ENCODE results near the gene JAK2. TPM values are rescaled to one million over a fixed set of nuclear protein-coding genes. Genes with fewer than 3 reads are reported as not detected.

Gene JAK2
- total and polyA plus RNA-seq, 10 of the 15 experiments (the other 5 are each of a cell fraction or from before 2014, with no cell fraction given): 4.1 to 22.9 (median 13.7) TPM

DNA sequence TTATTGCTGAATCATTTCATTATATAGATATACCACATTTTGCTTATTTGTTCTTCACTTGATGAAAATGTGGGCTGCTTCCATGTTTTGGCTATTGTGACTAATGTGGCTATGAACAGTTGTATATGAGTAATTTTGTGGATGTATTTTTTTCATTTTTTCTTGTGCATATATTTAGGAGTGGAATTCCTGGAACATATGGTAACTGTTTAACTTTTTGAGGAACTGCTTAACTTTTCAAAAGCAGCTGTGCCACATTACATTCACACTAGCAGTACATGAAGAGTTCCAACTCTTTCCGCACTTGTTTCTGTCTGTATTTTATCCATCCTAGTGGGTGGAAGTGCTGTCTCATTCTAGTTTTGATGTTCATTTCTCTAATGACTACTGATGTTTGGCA, 67.8 kb downstream of the JAK2 start (continued):
- TF ChIP-seq, protein P1, sequence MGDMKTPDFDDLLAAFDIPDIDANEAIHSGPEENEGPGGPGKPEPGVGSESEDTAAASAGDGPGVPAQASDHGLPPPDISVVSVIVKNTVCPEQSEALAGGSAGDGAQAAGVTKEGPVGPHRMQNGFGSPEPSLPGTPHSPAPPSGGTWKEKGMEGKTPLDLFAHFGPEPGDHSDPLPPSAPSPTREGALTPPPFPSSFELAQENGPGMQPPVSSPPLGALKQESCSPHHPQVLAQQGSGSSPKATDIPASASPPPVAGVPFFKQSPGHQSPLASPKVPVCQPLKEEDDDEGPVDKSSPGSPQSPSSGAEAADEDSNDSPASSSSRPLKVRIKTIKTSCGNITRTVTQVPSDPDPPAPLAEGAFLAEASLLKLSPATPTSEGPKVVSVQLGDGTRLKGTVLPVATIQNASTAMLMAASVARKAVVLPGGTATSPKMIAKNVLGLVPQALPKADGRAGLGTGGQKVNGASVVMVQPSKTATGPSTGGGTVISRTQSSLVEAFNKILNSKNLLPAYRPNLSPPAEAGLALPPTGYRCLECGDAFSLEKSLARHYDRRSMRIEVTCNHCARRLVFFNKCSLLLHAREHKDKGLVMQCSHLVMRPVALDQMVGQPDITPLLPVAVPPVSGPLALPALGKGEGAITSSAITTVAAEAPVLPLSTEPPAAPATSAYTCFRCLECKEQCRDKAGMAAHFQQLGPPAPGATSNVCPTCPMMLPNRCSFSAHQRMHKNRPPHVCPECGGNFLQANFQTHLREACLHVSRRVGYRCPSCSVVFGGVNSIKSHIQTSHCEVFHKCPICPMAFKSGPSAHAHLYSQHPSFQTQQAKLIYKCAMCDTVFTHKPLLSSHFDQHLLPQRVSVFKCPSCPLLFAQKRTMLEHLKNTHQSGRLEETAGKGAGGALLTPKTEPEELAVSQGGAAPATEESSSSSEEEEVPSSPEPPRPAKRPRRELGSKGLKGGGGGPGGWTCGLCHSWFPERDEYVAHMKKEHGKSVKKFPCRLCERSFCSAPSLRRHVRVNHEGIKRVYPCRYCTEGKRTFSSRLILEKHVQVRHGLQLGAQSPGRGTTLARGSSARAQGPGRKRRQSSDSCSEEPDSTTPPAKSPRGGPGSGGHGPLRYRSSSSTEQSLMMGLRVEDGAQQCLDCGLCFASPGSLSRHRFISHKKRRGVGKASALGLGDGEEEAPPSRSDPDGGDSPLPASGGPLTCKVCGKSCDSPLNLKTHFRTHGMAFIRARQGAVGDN (IDR thresholded peaks at IDR 0.05): no peak

GRCh38 chr9:5062631-5063030, 77.6 kb downstream of the JAK2 start:
- no peaks in the 10 kb centered on the region for H3K9me3 ChIP-seq (replicated peaks; ENCODE audit: control insufficient read depth, insufficient read depth, low read length)
- H4K20me1 ChIP-seq (ENCODE audit: control insufficient read depth, insufficient read depth): no peaks in the 10 kb centered on the region
- H3K27ac ChIP-seq (ENCODE audit: control insufficient read depth, insufficient read depth): no peak overlapping the region
- H3K4me1 ChIP-seq (ENCODE audit: control insufficient read depth, insufficient read depth, low read length): no peaks in the 10 kb centered on the region
- POLR2A ChIA-PET: no interaction called here
- WGBS (ENCODE audit: insufficient coverage, insufficient replicate concordance, low lambda C conversion rate, missing lambda C conversion rate): 89% methylated on average over 1 of the region's 1 CpG
- FAIRE-seq (no peak), DNase-seq (ENCODE audit: low read depth, low spot score) (no peak), ATAC-seq (no peak)
- no TSS peak for BruUV-seq (replicated peaks)
- RAD21 ChIA-PET (ENCODE audit: unreplicated experiment): no interaction called here
- SMC1A ChIA-PET (ENCODE audit: uncharacterized antibody, unreplicated experiment): interaction anchor here (0.6 to 1.4 kb wide), 3 partner anchors 12 to 303 kb away, joined by 3 to 4 read pairs (median 3); no protein-coding TSS in a partner anchor
- no peak overlapping the region for H3K4me3 ChIP-seq
- intact Hi-C loops (cut with micrococcal nuclease; ENCODE audit: unreplicated experiment) (no loop called here), in situ Hi-C loops (cut with MboI) (no loop called here)
- H3K27me3 ChIP-seq (replicated peaks in 1 of 2; ENCODE audit: control insufficient read depth in 2 of 2, insufficient read depth in 2 of 2, low read length in 1 of 2): no peaks in the 10 kb centered on the region
- CTCF ChIA-PET: interaction anchor here (0.9 to 1.1 kb wide), 2 partner anchors 18 to 74 kb away, joined by 3 to 4 read pairs; no protein-coding TSS in a partner anchor
- H3K9ac ChIP-seq (ENCODE audit: control insufficient read depth, insufficient read depth, low read length): no peak overlapping the region
- no peak overlapping the region for H3K4me2 ChIP-seq (ENCODE audit: control insufficient read depth, insufficient read depth)
- no peaks in the 10 kb centered on the region for H3K79me2 ChIP-seq (ENCODE audit: control insufficient read depth, insufficient read depth, low read length)
- H3K36me3 ChIP-seq (ENCODE audit: control insufficient read depth in 2 of 2, insufficient read depth in 2 of 2, low read length in 1 of 2): peaks cover 0 to 11% of the 10 kb centered on the region in 2 experiments; a peak in 2 of 4 replicates
- no peak overlapping the region for H2AFZ ChIP-seq (ENCODE audit: control insufficient read depth, low read depth, low read length)
- TF ChIP-seq RFX5 (IDR thresholded peaks at IDR 0.05; ENCODE audit: low read depth, low read length): no peak
- TF ChIP-seq NFXL1 (IDR thresholded peaks at IDR 0.05; ENCODE audit: borderline replicate concordance): no peak
- TF ChIP-seq ELK1 (IDR thresholded peaks at IDR 0.05; ENCODE audit: low read depth, low read length): no peak
- TF ChIP-seq NR2F1 (conservative IDR thresholded peaks at IDR 0.05): no peak
- no peak for TF ChIP-seq RB1 (IDR thresholded peaks at IDR 0.05; ENCODE audit: borderline replicate concordance)
- no peak for TF ChIP-seq HDGF (IDR thresholded peaks at IDR 0.05)
- no peak for TF ChIP-seq PRDM15 (CRISPR knock-in tag; IDR thresholded peaks at IDR 0.05)
- TF ChIP-seq POU2F2 (IDR thresholded peaks at IDR 0.05; ENCODE audit: borderline replicate concordance, low read depth, low read length): no peak
- TF ChIP-seq ZBED1 (IDR thresholded peaks at IDR 0.05; ENCODE audit: borderline replicate concordance): no peak
- TF ChIP-seq ZBTB11 (CRISPR knock-in tag; IDR thresholded peaks at IDR 0.05): no peak
